GM12874 (cell line): Measurements from ENCODE around the gene PBXIP1.

Source experiments
- CTCF ChIP-seq: IDR thresholded peaks from 2 replicates; pipeline ENCODE4 v1.5.1; 2011; ENCODE audit warnings: low read depth, mild to moderate bottlenecking, control low read depth, low read length, moderate library complexity; ENCODE audit not compliant: insufficient read depth

Gene PBXIP1

GRCh38 chr1:154937988-154938386, 17.9 kb downstream of the PBXIP1 start:
- TF ChIP-seq CTCF, result no peak

GRCh38 chr1:154937085-154937987, 18.6 kb downstream of the PBXIP1 start:
- TF ChIP-seq CTCF, result no peak; the same call in 1 of the 2 replicates

- TF ChIP-seq CTCF, result peak; percentile 40
Measured at GRCh38 chr1:154936555-154937084, 19.3 kb downstream of the PBXIP1 start, which contains the start of gene PMVK. TSS of gene PMVK (minus strand) at chr1:154936719. CDS start at chr1:154936685, 34 bp downstream.

- no peak for TF ChIP-seq CTCF
Measured at GRCh38 chr1:154935749-154936554, 19.9 kb downstream of the PBXIP1 start.

GRCh38 chr1:154934358-154934948, 21.4 kb downstream of the PBXIP1 start:
- no peak for TF ChIP-seq CTCF

- no peak for TF ChIP-seq CTCF
Measured at GRCh38 chr1:154931940-154932487, 23.9 kb downstream of the PBXIP1 start.
